BJ (cell line): ENCODE data around the gene SKP2. TPM values are rescaled to one million over a fixed set of nuclear protein-coding genes. Genes with fewer than 3 reads are reported as not detected.
"Not testable (repeated sequence)": the region's sequence is repeated elsewhere in the genome, so short reads cannot be mapped to it uniquely, and the experiment has no call there.

Experiments used
- CTCF ChIA-PET: fragments of 350-600 bp; formaldehyde crosslinking; extraction: SDS; loops from one replicate; lab custom pipeline; 2021; ENCODE audit warnings: antibody characterized with exemption, inconsistent platforms; lab: Yijun Ruan, JAX
- POLR2A ChIA-PET: fragments of 300-600 bp; sonication (Branson Sonifier 250); formaldehyde crosslinking; extraction: SDS; loops from one replicate; lab custom pipeline; 2021; ENCODE audit warnings: antibody characterized with exemption; lab: Charles Lee
- DNase-seq: peaks from one replicate; pipeline ENCODE4 v3.0.0-alpha.2; 2011; ENCODE audit warnings: low read depth
- H3K27me3 ChIP-seq: 2 replicates; pipeline ENCODE4 v1.6.0; 2011; ENCODE audit warnings: low read length; ENCODE audit not compliant: control insufficient read depth, insufficient read depth
- H3K36me3 ChIP-seq: 2 replicates; pipeline ENCODE4 v1.5.1; 2011; ENCODE audit warnings: low read length; ENCODE audit not compliant: control insufficient read depth, insufficient read depth
- H3K4me3 ChIP-seq: 2 replicates; pipeline ENCODE4 v1.5.1; 2011; ENCODE audit warnings: low read depth, mild to moderate bottlenecking, control low read depth, low read length
- polyA plus RNA-seq: library from polyadenylated mRNA; depleted of rRNA; stranded (reverse); fragments of >200 nt; gene quantifications from 2 replicates; pipeline ENCODE4 v1.2.3, GENCODE V29; 2011
- TF ChIP-seq, protein P1 (sequence below): IDR thresholded peaks from 2 replicates; pipeline ENCODE4 v1.5.1; 2011; ENCODE audit warnings: low read depth, mild to moderate bottlenecking, control low read depth, inconsistent platforms, low read length, moderate library complexity; ENCODE audit not compliant: insufficient read depth

The SKP2 gene
- polyA plus RNA-seq, 1 experiment, result 22.0 TPM

DNA sequence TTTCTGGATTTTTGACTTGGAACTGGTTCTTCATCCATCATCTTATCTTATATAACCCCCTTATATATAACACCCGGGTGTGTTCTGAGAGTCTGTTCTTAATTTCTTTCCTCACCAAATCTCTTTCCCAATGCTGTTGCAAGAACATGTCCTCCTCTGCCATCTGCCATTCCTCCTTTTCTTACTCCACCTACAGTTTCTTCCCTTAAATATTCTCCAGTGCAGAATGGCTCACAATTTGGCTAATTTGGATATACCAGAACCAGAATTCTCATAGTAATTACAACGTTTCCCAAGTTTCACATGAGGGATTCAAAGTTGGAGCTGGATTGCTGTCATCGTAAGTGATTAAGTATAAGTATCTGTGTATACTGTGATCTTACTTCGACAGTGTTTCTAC lies 28.0 kb downstream of the SKP2 start:
- ChIA-PET CTCF (interaction anchor here (0.8 to 2.6 kb wide), 3 partner anchors 13 to 1325 kb away, joined by 3 to 12 read pairs (median 8); no protein-coding TSS in a partner anchor), POLR2A (no interaction called here)
- H3K27me3 ChIP-seq, result no peaks in the 10 kb centered on the region
- peaks cover 4% of the 10 kb centered on the region for H3K36me3 ChIP-seq
- H3K4me3 ChIP-seq, result no peak overlapping the region
- no peak for DNase-seq
- TF ChIP-seq, protein P1, sequence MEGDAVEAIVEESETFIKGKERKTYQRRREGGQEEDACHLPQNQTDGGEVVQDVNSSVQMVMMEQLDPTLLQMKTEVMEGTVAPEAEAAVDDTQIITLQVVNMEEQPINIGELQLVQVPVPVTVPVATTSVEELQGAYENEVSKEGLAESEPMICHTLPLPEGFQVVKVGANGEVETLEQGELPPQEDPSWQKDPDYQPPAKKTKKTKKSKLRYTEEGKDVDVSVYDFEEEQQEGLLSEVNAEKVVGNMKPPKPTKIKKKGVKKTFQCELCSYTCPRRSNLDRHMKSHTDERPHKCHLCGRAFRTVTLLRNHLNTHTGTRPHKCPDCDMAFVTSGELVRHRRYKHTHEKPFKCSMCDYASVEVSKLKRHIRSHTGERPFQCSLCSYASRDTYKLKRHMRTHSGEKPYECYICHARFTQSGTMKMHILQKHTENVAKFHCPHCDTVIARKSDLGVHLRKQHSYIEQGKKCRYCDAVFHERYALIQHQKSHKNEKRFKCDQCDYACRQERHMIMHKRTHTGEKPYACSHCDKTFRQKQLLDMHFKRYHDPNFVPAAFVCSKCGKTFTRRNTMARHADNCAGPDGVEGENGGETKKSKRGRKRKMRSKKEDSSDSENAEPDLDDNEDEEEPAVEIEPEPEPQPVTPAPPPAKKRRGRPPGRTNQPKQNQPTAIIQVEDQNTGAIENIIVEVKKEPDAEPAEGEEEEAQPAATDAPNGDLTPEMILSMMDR, result no peak

DNA sequence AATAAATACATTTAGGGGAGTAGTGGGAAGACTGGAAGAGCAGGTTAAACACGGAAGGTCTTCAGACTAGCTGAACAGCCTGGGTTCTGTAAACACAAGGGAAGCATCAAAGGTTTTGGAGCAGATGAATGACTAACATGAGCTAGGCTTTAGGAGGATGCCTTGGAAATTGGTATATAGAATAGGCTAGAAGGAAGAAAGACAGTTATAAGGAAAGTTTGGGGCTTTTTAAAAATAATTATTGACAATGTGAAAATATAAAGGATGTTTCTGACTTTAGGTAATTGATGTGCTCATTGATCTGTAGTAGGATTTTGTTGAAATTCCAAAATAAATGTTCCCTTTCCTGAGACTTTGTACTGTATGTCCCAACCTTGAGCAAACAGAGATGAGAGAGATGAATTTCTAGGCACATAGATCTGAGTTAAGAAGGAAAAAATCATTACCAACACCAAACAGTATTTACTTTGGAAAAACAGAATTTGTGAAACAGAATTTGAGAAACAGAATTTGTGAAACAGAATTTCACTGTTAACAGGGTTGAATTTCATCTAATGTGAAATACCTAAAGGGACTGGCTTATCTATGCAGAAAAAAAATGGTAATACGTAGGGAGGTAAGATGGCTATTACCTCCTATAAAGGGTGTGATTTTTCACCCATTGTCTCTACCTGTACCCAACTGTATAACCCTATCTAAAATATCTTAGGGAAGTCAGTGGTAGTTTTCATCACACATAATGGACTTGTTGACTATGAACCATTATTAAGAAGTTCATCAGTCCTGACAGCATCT lies 28.8 kb downstream of the SKP2 start:
- ChIA-PET POLR2A (no interaction called here), CTCF (interaction anchor here (0.8 kb wide), 1 partner anchor 84 kb away, joined by 3 read pairs; no protein-coding TSS in a partner anchor)
- H3K4me3 ChIP-seq, result no peak overlapping the region
- no peaks in the 10 kb centered on the region for H3K27me3 ChIP-seq
- DNase-seq, result no peak
- TF ChIP-seq, protein P1, result no peak
- H3K36me3 ChIP-seq, result peaks cover 4% of the 10 kb centered on the region

DNA sequence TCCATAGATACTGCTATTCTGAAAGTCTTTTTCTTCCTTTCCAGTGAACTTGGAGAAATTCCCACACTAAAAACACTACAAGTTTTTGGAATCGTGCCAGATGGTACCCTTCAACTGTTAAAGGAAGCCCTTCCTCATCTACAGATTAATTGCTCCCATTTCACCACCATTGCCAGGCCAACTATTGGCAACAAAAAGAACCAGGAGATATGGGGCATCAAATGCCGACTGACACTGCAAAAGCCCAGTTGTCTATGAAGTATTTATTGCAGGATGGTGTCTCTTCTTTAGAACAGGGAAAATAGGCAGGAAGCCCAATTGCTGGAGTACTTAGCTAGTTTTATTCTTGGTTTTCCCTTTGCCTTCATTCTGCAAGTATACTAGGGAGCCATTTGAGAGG lies 29.9 kb downstream of the SKP2 start:
- no peak for DNase-seq
- H3K36me3 ChIP-seq, result peaks cover 4% of the 10 kb centered on the region
- TF ChIP-seq, protein P1, result no peak
- ChIA-PET POLR2A (no interaction called here), CTCF (interaction anchor here (0.8 to 1.1 kb wide), 2 partner anchors 54 to 69 kb away, joined by 3 read pairs; no protein-coding TSS in a partner anchor)
- no peak overlapping the region for H3K4me3 ChIP-seq
- H3K27me3 ChIP-seq, result no peaks in the 10 kb centered on the region

DNA sequence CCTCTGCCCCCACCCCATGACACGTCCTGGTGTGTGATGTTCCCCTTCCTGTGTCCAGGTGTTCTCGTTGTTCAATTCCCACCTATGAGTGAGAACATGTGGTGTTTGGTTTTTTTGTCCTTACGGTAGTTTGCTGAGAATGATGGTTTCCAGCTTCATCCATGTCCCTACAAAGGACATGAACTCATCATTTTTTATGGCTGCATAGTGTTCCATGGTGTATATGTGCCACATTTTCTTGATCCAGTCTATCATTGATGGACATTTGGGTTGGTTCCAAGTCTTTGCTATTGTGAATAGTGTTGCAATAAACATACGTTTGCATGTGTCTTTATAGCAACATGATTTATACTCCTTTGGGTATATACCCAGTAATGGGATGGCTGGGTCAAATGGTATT lies 32.5 kb downstream of the SKP2 start:
- H3K27me3 ChIP-seq, POLR2A ChIA-PET, H3K4me3 ChIP-seq, DNase-seq, H3K36me3 ChIP-seq, CTCF ChIA-PET: not testable (repeated sequence)

DNA sequence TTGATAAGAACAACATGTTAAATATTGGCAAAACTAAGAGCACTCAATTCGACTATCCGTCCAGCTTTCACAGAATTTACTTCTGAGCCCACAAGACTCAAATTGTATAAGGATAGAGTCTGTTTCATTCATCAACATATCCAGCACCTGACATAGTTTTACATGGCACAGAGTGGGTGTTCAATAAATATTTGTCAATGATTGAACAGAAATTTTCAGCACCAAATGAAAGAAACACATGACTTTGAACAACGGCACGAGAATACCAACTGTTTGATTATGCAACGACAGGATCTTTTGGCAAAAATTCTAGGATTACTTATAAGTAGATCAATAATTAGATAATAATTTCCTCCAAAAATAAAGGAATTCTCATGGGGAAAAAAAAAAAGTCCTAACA lies 41.8 kb downstream of the SKP2 start:
- TF ChIP-seq, protein P1, result no peak
- CTCF ChIA-PET, result interaction anchor here (0.6 kb wide), 1 partner anchor 680 kb away, joined by 4 read pairs; no protein-coding TSS in a partner anchor
- Histone ChIP-seq H3K36me3 (no peaks in the 10 kb centered on the region; the same call in 1 of the 2 replicates), H3K4me3 (no peak overlapping the region), H3K27me3 (no peaks in the 10 kb centered on the region)
- no peak for DNase-seq
- POLR2A ChIA-PET, result no interaction called here
